GM23248 (cell line): Measurements from ENCODE around the gene IQGAP3.

Experiments used
- EZH2 ChIP-seq: fragments of 200-600 bp; sonication (generic); IDR thresholded peaks from 2 replicates; pipeline ENCODE4 v1.6.1; 2018; ENCODE audit warnings: antibody characterized with exemption, mild to moderate bottlenecking; ENCODE audit not compliant: insufficient read depth, poor library complexity, severe bottlenecking
- EZH2phosphoT487 ChIP-seq: fragments of 200-600 bp; sonication (generic); IDR thresholded peaks from 2 replicates; pipeline ENCODE4 v1.6.1; 2018; ENCODE audit warnings: antibody characterized with exemption, moderate library complexity, mild to moderate bottlenecking, low read depth; ENCODE audit not compliant: insufficient read depth

DNA sequence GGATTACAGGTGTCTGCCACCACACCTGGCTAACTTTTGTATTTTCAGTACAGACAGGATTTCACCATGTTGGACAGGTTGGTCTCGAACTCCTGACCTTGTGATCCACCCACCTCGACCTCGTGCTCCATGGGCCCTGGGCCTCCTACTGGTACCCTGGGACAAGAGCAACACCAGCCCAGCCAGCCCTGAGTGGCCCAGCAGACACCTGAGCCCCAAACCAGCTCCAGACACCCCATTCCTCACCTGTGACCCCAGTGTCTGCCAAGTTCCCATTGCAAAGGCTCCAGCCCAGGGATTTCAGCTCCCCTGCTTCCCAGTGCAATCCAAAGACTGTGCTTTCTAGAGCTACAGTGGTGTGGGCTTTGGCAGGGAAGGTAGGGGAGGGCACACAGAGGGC is 86.4 kb downstream of the IQGAP3 start:
- TF ChIP-seq EZH2: no peak
- TF ChIP-seq EZH2phosphoT487: no peak
